Cardiac muscle cell (in vitro differentiated cells and primary cell): ENCODE data around the gene ABHD17C. TPM values are rescaled to one million over a fixed set of nuclear protein-coding genes. Genes with fewer than 3 reads are reported as not detected.
"Not testable (repeated sequence)": the region's sequence is repeated elsewhere in the genome, so short reads cannot be mapped to it uniquely, and the experiment has no call there.

Experiments used
- DNase-seq, 2 donors: peaks; one replicate each; pipeline versions ENCODE4 v3.0.0 to v3.0.0-alpha.2; 2010 to 2017; ENCODE audit warnings: low read depth in 1 of 2, low spot score in 1 of 2
- H3K27ac ChIP-seq: fragments of 200-600 bp; sonication (generic); 2 replicates; pipeline ENCODE4 v1.5.1; 2016
- H3K27me3 ChIP-seq: fragments of 200-600 bp; sonication (generic); 2 replicates; pipeline ENCODE4 v1.6.0; 2016; ENCODE audit warnings: control low read depth
- H3K36me3 ChIP-seq: fragments of 200-600 bp; sonication (generic); 2 replicates; pipeline ENCODE4 v1.5.1; 2016; ENCODE audit warnings: control low read depth
- H3K4me1 ChIP-seq: fragments of 200-600 bp; sonication (generic); 2 replicates; pipeline ENCODE4 v1.8.1; 2017; ENCODE audit warnings: low read depth, mild to moderate bottlenecking, mixed run types
- H3K4me3 ChIP-seq: fragments of 200-600 bp; sonication (generic); 2 replicates; pipeline ENCODE4 v1.5.1; 2016; ENCODE audit warnings: mild to moderate bottlenecking
- H3K9me3 ChIP-seq: fragments of 200-600 bp; sonication (generic); 2 replicates; pipeline ENCODE4 v1.5.1; 2017; ENCODE audit warnings: low read depth, mild to moderate bottlenecking, control low read depth
- CTCF ChIP-seq: IDR thresholded peaks from 2 replicates; pipeline ENCODE4 v1.5.1; 2012; ENCODE audit warnings: low read depth, mild to moderate bottlenecking, low read length
- polyA plus RNA-seq: library from polyadenylated mRNA; unstranded; fragments of >200 nt; fragmentation: Nextera tagmentation; extraction: Ambion mirVana; gene quantifications from 2 replicates; pipeline ENCODE4 v1.2.1, GENCODE V29; 2016
- total RNA-seq: library from RNA; depleted of rRNA; stranded (reverse); fragments of >200 nt; gene quantifications from 2 replicates; pipeline ENCODE4 v1.2.3, GENCODE V29; 2016

The ABHD17C gene
- 1.4 and 1.7 TPM in 2 replicates for total RNA-seq
- polyA plus RNA-seq = 6.0 and 12.9 TPM in 2 replicates

- H3K4me3 ChIP-seq = peak within 1 kb of the TSS; percentile 94
- no peak for TF ChIP-seq CTCF
- H3K27ac ChIP-seq = no peak within 1 kb of the TSS
- H3K9me3 ChIP-seq = no peaks in the 10 kb centered on the region
- H3K27me3 ChIP-seq = peaks cover 20% of the 10 kb centered on the region
- DNase-seq = peak; percentile 74 to 79
- H3K4me1 ChIP-seq = no peaks in the 10 kb centered on the region
- no peaks in the 10 kb centered on the region for H3K36me3 ChIP-seq
Measured at GRCh38 chr15:80695099-80695910, at the start of gene ABHD17C. Gene ABHD17C (plus strand): TSS chr15:80695310. CDS start chr15:80695430, 120 bp downstream.

DNA sequence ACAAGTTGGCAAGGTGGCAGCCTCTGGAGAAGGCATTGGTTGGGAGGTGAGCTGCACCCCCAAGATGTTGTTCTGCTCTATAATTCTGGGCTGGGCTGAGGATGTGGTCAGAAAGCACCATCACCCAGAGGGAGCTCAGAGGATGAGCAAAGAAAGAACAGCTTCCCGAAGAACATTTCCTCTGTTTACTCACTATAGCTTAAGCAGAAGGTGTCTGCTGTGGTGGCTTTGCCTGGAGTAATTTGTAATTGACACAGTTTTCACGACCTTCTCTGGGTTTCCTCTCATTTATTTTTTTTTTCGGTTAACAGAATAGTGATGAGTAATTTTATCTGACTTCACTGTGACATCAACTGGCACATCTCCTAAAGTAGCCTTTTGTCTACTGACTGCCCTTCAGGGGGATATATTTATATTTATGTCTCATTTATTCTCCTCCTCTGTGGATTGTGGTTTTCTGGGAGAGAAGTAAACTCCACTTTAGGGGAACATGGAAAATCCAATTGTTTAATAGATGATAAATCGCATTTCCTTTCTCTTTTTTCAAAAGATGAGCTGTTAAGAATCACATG, 49.5 kb upstream of the ABHD17C start:
- no peak for DNase-seq
- TF ChIP-seq CTCF = no peak
- no peaks in the 10 kb centered on the region for H3K4me1 ChIP-seq
- no peaks in the 10 kb centered on the region for H3K27me3 ChIP-seq
- no peak overlapping the region for H3K4me3 ChIP-seq
- no peak overlapping the region for H3K27ac ChIP-seq
- H3K36me3 ChIP-seq = no peaks in the 10 kb centered on the region
- H3K9me3 ChIP-seq = no peaks in the 10 kb centered on the region

DNA sequence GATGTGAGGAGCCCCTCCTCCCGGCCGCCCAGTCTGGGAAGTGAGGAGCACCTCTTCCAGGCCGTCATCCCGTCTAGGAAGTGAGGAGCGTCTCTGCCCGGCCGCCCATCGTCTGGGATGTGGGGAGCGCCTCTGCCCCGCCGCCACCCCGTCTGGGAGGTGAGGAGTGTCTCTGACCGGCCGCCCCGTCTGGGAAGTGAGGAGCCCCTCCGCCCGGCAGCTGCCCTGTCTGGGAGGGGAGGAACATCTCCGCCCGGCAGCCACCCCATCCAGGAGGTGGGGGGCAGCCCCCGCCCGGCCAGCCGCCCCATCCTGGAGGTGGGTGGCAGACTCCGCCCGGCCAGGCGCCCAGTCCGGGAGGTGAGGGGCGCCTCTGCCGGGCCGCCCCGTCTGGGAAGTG, 47.7 kb upstream of the ABHD17C start:
- not testable (repeated sequence) for DNase-seq, H3K27me3 ChIP-seq

GRCh38 chr15:80654299-80654698, 40.8 kb upstream of the ABHD17C start:
- no peak for TF ChIP-seq CTCF
- no peaks in the 10 kb centered on the region for H3K27me3 ChIP-seq
- DNase-seq = no peak
- no peaks in the 10 kb centered on the region for H3K36me3 ChIP-seq
- H3K4me3 ChIP-seq = no peak overlapping the region
- H3K9me3 ChIP-seq = no peaks in the 10 kb centered on the region
- no peaks in the 10 kb centered on the region for H3K4me1 ChIP-seq
- H3K27ac ChIP-seq = no peak overlapping the region

More for the DNA sequence above, 47.7 kb upstream of the ABHD17C start:
- not testable (repeated sequence) for H3K4me1 ChIP-seq, H3K4me3 ChIP-seq, H3K9me3 ChIP-seq, H3K36me3 ChIP-seq, H3K27ac ChIP-seq

GRCh38 chr15:80659375-80659774, 35.7 kb upstream of the ABHD17C start:
- Histone ChIP-seq H3K27ac (no peak overlapping the region), H3K4me3 (no peak overlapping the region), H3K36me3 (no peaks in the 10 kb centered on the region), H3K27me3 (no peaks in the 10 kb centered on the region), H3K9me3 (no peaks in the 10 kb centered on the region), H3K4me1 (no peaks in the 10 kb centered on the region)
- no peak for DNase-seq
- no peak for TF ChIP-seq CTCF

DNA sequence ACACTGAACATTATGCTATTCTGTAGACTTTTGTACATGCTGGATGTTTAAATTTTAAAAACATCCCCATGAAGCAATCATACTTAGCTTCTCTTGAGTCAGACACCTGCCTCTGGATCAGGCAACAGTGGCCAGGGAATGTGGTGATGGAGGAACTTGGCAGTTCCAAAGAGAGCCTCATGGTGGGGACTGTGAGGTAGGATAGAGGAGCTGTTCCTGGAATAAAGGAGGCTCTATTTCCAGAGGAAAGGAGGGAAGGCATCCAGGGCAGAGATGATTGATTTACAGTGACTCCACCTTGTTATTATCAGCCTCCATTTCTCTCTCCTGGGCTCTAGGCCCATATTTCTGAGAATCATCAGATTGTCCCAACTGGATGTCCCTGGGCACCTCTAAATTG, 35.0 kb upstream of the ABHD17C start:
- TF ChIP-seq CTCF = peak; percentile 67
- Histone ChIP-seq H3K9me3 (no peaks in the 10 kb centered on the region), H3K27me3 (no peaks in the 10 kb centered on the region), H3K27ac (no peak overlapping the region), H3K36me3 (no peaks in the 10 kb centered on the region), H3K4me1 (no peaks in the 10 kb centered on the region), H3K4me3 (no peak overlapping the region)
- peak; percentile 31 to 65 for DNase-seq
